SK-N-SH treated with all-trans-retinoic acid at 6 μM for 48 hours (cell line): ENCODE data around the gene PSAP.

Source experiments
- ATAC-seq: fragments of 200-7000 bp; cut with Tn5 transposase; 3 replicates; pipeline ENCODE4 v1.9.1; 2020; ENCODE audit warnings: mild to moderate bottlenecking, moderate library complexity
- ARNTL ChIP-seq: fragments of 450-650 bp; formaldehyde crosslinking; IDR thresholded peaks from 2 replicates; pipeline ENCODE4 v1.5.0; 2020; ENCODE audit warnings: low read depth, mild to moderate bottlenecking, moderate library complexity, borderline replicate concordance
- CSDC2 ChIP-seq: fragments of 250-450 bp; sonication (Bioruptor Pico); IDR thresholded peaks from 2 replicates; pipeline ENCODE4 v1.5.0; 2020; ENCODE audit warnings: mild to moderate bottlenecking, moderate library complexity
- ESRRG ChIP-seq: fragments of 250-450 bp; sonication (Bioruptor Pico); IDR thresholded peaks from 2 replicates; pipeline ENCODE4 v1.6.1; 2021; ENCODE audit warnings: mild to moderate bottlenecking
- PPARA ChIP-seq: fragments of 250-450 bp; sonication (Bioruptor Pico); IDR thresholded peaks from 2 replicates; pipeline ENCODE4 v1.5.0; 2020; ENCODE audit warnings: mild to moderate bottlenecking, borderline replicate concordance
- SNAI2 ChIP-seq: fragments of 250-450 bp; sonication (Bioruptor Pico); IDR thresholded peaks from 2 replicates; pipeline ENCODE4 v1.5.0; 2020; ENCODE audit warnings: mild to moderate bottlenecking, moderate library complexity
- TCF4 ChIP-seq: fragments of 250-450 bp; sonication (Bioruptor Pico); IDR thresholded peaks from 2 replicates; pipeline ENCODE4 v1.8.0; 2021; ENCODE audit warnings: mild to moderate bottlenecking, moderate library complexity, borderline replicate concordance
- TOX ChIP-seq: fragments of 250-450 bp; sonication (Bioruptor Pico); IDR thresholded peaks from 2 replicates; pipeline ENCODE4 v1.8.0; 2021; ENCODE audit warnings: mild to moderate bottlenecking, moderate library complexity, borderline replicate concordance
- ZC3H10 ChIP-seq: fragments of 250-450 bp; sonication (Bioruptor Pico); IDR thresholded peaks from 2 replicates; pipeline ENCODE4 v1.5.1; 2021; ENCODE audit warnings: mild to moderate bottlenecking, moderate library complexity
- ZFP30 ChIP-seq: fragments of 450-650 bp; formaldehyde crosslinking; IDR thresholded peaks from 2 replicates; pipeline ENCODE4 v1.5.0; 2022; ENCODE audit warnings: mild to moderate bottlenecking, moderate library complexity
- ZNF565 ChIP-seq: fragments of 450-650 bp; formaldehyde crosslinking; conservative IDR thresholded peaks from 2 replicates; pipeline ENCODE4 v1.5.0; 2020; ENCODE audit warnings: low read depth, mild to moderate bottlenecking, moderate library complexity
- ZNF8 ChIP-seq: fragments of 450-650 bp; formaldehyde crosslinking; IDR thresholded peaks from 2 replicates; pipeline ENCODE4 v1.5.0; 2020; ENCODE audit warnings: mild to moderate bottlenecking, moderate library complexity
- TF ChIP-seq, protein P1 (sequence below): fragments of 250-450 bp; sonication (Bioruptor Pico); IDR thresholded peaks from 2 replicates; pipeline ENCODE4 v1.5.1; 2020; ENCODE audit warnings: low read depth, mild to moderate bottlenecking, moderate library complexity
- TF ChIP-seq, protein P2 (sequence below): fragments of 250-450 bp; sonication (Bioruptor Pico); IDR thresholded peaks from 2 replicates; pipeline ENCODE4 v1.8.0; 2020; ENCODE audit warnings: mild to moderate bottlenecking, moderate library complexity, borderline replicate concordance
- TF ChIP-seq, protein P3 (sequence below): fragments of 250-450 bp; sonication (Bioruptor Pico); IDR thresholded peaks from 2 replicates; pipeline ENCODE4 v1.5.0; 2020; ENCODE audit warnings: mild to moderate bottlenecking, moderate library complexity
- TF ChIP-seq, protein P4 (sequence below): fragments of 250-450 bp; sonication (Bioruptor Pico); IDR thresholded peaks from 2 replicates; pipeline ENCODE4 v1.5.1; 2021; ENCODE audit warnings: mild to moderate bottlenecking, moderate library complexity
- TF ChIP-seq, protein P5 (sequence below): fragments of 250-450 bp; sonication (Bioruptor Pico); IDR thresholded peaks from 2 replicates; pipeline ENCODE4 v1.8.0; 2021; ENCODE audit warnings: low read depth, mild to moderate bottlenecking, moderate library complexity, borderline replicate concordance

Gene PSAP

DNA sequence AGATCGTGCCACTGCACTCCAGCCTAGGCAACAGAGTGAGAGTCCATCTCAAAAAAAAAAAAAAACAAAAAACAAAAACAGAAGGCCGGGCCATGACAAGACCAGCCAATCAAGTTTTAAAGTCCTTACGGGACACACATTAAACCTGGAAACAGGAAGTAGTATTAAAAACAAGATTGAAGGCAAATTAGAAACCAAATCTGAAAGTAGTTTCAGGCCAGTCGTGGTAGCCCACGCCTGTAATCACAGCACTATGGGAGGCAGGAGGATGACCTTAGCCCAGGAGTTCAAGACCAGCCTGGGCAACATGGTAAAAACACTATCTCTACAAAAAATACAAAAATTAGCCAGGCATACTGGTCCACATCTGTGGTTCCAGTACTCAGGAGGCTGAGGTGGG, 18.1 kb downstream of the PSAP start:
- ATAC-seq = no peak
- TF ChIP-seq, protein P1, sequence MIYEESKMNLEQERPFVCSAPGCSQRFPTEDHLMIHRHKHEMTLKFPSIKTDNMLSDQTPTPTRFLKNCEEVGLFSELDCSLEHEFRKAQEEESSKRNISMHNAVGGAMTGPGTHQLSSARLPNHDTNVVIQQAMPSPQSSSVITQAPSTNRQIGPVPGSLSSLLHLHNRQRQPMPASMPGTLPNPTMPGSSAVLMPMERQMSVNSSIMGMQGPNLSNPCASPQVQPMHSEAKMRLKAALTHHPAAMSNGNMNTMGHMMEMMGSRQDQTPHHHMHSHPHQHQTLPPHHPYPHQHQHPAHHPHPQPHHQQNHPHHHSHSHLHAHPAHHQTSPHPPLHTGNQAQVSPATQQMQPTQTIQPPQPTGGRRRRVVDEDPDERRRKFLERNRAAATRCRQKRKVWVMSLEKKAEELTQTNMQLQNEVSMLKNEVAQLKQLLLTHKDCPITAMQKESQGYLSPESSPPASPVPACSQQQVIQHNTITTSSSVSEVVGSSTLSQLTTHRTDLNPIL (CRISPR knock-in tag) = no peak
- TF ChIP-seq CSDC2 (CRISPR knock-in tag) = no peak

DNA sequence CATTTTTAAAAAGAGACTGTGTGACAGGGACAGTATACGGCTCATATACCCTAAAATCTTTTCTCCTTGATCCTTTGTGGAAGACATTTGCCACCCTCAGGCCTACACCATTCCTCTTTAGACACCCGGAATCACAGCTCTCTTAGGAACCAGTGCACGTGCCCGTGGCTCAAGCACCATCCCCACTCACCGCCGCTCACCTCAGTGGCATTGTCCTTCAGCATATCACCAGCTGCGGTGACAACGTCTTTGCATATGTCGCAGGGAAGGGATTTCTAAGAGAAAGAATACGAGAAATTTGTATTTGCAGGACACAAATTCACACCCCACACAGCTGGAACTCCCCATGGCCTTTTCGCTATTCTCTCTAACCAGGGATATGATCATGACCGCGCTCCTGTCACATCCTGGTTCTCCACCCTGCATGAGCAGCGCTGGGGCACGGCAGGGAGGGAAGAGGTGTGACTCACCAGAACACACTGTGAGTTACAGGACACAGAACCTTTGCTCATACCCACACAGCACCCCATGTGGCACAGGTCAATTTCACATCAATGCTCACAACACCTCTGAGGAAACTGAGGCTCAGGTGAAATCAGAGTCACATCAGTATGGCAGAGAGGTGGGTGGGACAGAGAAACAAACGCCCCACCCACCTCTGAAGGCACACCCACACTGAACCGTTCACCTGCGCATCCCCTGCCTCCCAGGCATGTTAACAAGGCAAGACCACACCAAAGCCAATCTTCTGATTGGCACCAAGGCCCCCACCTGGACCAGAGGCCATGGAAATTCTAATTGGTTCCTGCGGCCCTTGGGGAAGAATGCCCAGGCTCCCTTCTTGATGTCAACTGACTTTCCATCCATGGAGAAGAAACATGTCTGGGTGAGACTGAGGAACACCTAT, 19.2 kb downstream of the PSAP start:
- ATAC-seq = no peak
- TF ChIP-seq, protein P2, sequence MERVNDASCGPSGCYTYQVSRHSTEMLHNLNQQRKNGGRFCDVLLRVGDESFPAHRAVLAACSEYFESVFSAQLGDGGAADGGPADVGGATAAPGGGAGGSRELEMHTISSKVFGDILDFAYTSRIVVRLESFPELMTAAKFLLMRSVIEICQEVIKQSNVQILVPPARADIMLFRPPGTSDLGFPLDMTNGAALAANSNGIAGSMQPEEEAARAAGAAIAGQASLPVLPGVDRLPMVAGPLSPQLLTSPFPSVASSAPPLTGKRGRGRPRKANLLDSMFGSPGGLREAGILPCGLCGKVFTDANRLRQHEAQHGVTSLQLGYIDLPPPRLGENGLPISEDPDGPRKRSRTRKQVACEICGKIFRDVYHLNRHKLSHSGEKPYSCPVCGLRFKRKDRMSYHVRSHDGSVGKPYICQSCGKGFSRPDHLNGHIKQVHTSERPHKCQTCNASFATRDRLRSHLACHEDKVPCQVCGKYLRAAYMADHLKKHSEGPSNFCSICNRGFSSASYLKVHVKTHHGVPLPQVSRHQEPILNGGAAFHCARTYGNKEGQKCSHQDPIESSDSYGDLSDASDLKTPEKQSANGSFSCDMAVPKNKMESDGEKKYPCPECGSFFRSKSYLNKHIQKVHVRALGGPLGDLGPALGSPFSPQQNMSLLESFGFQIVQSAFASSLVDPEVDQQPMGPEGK (CRISPR knock-in tag) = no peak
- no peak for TF ChIP-seq TCF4 (CRISPR knock-in tag)
- TF ChIP-seq, all 23 proteins: peak for 0

DNA sequence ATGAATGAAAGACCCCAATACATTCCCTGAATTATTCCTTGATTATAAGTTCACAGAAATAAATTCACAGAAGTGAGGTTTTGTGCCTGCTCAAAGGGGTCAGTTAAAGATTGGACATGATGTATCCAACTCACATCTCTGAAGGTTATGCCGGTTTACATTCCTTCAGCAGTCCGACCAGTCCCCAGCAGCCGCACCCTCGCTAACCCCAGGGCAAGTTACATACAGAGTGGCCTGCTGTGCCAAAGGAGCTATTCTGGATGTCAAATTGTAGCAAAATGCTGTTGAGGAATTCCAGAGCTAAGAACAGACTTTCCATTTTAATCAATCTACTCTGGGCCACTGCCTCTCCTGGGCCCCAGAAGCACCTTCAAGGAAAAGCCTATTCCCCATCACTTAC, 20.3 kb downstream of the PSAP start:
- TF ChIP-seq, protein P1 (CRISPR knock-in tag) = no peak
- TF ChIP-seq, protein P3, sequence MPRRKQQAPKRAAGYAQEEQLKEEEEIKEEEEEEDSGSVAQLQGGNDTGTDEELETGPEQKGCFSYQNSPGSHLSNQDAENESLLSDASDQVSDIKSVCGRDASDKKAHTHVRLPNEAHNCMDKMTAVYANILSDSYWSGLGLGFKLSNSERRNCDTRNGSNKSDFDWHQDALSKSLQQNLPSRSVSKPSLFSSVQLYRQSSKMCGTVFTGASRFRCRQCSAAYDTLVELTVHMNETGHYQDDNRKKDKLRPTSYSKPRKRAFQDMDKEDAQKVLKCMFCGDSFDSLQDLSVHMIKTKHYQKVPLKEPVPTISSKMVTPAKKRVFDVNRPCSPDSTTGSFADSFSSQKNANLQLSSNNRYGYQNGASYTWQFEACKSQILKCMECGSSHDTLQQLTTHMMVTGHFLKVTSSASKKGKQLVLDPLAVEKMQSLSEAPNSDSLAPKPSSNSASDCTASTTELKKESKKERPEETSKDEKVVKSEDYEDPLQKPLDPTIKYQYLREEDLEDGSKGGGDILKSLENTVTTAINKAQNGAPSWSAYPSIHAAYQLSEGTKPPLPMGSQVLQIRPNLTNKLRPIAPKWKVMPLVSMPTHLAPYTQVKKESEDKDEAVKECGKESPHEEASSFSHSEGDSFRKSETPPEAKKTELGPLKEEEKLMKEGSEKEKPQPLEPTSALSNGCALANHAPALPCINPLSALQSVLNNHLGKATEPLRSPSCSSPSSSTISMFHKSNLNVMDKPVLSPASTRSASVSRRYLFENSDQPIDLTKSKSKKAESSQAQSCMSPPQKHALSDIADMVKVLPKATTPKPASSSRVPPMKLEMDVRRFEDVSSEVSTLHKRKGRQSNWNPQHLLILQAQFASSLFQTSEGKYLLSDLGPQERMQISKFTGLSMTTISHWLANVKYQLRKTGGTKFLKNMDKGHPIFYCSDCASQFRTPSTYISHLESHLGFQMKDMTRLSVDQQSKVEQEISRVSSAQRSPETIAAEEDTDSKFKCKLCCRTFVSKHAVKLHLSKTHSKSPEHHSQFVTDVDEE = no peak
- TF ChIP-seq SNAI2 (CRISPR knock-in tag) (no peak), TOX (CRISPR knock-in tag) (no peak), TCF4 (CRISPR knock-in tag) (no peak), PPARA (no peak), ESRRG (CRISPR knock-in tag) (no peak), ZNF565 (CRISPR knock-in tag) (no peak), ZNF8 (CRISPR knock-in tag) (no peak), ARNTL (CRISPR knock-in tag) (no peak), ZC3H10 (CRISPR knock-in tag) (no peak), ZFP30 (CRISPR knock-in tag) (no peak)
- TF ChIP-seq, protein P4, sequence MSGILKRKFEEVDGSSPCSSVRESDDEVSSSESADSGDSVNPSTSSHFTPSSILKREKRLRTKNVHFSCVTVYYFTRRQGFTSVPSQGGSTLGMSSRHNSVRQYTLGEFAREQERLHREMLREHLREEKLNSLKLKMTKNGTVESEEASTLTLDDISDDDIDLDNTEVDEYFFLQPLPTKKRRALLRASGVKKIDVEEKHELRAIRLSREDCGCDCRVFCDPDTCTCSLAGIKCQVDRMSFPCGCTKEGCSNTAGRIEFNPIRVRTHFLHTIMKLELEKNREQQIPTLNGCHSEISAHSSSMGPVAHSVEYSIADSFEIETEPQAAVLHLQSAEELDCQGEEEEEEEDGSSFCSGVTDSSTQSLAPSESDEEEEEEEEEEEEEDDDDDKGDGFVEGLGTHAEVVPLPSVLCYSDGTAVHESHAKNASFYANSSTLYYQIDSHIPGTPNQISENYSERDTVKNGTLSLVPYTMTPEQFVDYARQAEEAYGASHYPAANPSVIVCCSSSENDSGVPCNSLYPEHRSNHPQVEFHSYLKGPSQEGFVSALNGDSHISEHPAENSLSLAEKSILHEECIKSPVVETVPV = no peak
- TF ChIP-seq, protein P5, sequence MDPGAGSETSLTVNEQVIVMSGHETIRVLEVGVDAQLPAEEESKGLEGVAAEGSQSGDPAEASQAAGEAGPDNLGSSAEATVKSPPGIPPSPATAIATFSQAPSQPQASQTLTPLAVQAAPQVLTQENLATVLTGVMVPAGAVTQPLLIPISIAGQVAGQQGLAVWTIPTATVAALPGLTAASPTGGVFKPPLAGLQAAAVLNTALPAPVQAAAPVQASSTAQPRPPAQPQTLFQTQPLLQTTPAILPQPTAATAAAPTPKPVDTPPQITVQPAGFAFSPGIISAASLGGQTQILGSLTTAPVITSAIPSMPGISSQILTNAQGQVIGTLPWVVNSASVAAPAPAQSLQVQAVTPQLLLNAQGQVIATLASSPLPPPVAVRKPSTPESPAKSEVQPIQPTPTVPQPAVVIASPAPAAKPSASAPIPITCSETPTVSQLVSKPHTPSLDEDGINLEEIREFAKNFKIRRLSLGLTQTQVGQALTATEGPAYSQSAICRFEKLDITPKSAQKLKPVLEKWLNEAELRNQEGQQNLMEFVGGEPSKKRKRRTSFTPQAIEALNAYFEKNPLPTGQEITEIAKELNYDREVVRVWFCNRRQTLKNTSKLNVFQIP (CRISPR knock-in tag) = no peak
- ATAC-seq = no peak
